ENCODE measurements around the gene BEAN1. TPM values are rescaled to one million over a fixed set of nuclear protein-coding genes. Genes with fewer than 3 reads are reported as not detected.

BEAN1 gene
- polyA plus RNA-seq, 1 donor from 2014 or later: 0.16 TPM

DNA sequence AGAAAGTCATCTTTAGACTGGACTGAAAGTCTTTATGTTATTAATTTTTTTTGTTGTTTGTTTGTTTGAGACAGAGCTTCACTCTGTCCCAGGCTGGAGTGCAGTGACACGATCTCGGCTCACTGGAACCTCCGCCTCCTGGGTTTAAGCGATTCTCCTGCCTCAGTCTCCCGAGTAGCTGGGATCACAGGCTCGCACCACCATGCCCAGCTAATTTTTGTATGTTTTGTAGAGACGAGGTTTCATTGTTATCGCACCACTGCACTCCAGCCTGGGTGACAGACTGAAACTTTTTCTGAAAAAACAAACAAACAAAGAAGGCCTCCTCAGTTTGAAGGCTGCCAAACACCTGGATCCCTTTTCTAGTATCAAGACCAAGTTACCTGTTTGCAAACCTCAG, 4.7 kb downstream of the BEAN1 start:
- Histone ChIP-seq H3K79me2 (replicated peaks; ENCODE audit: insufficient read depth, low read length) (no peaks in the 10 kb centered on the region), H3K9me3 (ENCODE audit: low read length) (no peaks in the 10 kb centered on the region), H3K27ac (ENCODE audit: low read length) (no peak overlapping the region), H3K9me2 (ENCODE audit: insufficient read depth, low read length) (no peaks in the 10 kb centered on the region), H3K9ac (ENCODE audit: low read length) (no peak overlapping the region), H3K4me3 (ENCODE audit: low read length) (no peak overlapping the region), H2AFZ (ENCODE audit: low read depth, low read length) (no peak overlapping the region), H3K36me3 (ENCODE audit: insufficient read depth, low read length) (no peaks in the 10 kb centered on the region), H3K27me3 (ENCODE audit: insufficient read depth, low read depth, low read length) (peaks cover 30% of the 10 kb centered on the region), H3F3A (ENCODE audit: insufficient read depth, low read length, poor library complexity, severe bottlenecking) (no peaks in the 10 kb centered on the region), H3K4me2 (ENCODE audit: low read length) (no peak overlapping the region), H4K20me1 (ENCODE audit: insufficient read depth) (no peaks in the 10 kb centered on the region)
- no peak for TF ChIP-seq SMC3 (conservative IDR thresholded peaks at IDR 0.05; ENCODE audit: poor library complexity)
- TF ChIP-seq, protein P1, sequence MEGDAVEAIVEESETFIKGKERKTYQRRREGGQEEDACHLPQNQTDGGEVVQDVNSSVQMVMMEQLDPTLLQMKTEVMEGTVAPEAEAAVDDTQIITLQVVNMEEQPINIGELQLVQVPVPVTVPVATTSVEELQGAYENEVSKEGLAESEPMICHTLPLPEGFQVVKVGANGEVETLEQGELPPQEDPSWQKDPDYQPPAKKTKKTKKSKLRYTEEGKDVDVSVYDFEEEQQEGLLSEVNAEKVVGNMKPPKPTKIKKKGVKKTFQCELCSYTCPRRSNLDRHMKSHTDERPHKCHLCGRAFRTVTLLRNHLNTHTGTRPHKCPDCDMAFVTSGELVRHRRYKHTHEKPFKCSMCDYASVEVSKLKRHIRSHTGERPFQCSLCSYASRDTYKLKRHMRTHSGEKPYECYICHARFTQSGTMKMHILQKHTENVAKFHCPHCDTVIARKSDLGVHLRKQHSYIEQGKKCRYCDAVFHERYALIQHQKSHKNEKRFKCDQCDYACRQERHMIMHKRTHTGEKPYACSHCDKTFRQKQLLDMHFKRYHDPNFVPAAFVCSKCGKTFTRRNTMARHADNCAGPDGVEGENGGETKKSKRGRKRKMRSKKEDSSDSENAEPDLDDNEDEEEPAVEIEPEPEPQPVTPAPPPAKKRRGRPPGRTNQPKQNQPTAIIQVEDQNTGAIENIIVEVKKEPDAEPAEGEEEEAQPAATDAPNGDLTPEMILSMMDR (IDR thresholded peaks at IDR 0.05; ENCODE audit: poor library complexity, severe bottlenecking): no peak
- TF ChIP-seq RAD21 (conservative IDR thresholded peaks at IDR 0.05): no peak
- TF ChIP-seq EZH2 (IDR thresholded peaks at IDR 0.05; ENCODE audit: borderline replicate concordance, insufficient read depth, low read length, poor library complexity, severe bottlenecking): no peak
- TF ChIP-seq, protein P2, sequence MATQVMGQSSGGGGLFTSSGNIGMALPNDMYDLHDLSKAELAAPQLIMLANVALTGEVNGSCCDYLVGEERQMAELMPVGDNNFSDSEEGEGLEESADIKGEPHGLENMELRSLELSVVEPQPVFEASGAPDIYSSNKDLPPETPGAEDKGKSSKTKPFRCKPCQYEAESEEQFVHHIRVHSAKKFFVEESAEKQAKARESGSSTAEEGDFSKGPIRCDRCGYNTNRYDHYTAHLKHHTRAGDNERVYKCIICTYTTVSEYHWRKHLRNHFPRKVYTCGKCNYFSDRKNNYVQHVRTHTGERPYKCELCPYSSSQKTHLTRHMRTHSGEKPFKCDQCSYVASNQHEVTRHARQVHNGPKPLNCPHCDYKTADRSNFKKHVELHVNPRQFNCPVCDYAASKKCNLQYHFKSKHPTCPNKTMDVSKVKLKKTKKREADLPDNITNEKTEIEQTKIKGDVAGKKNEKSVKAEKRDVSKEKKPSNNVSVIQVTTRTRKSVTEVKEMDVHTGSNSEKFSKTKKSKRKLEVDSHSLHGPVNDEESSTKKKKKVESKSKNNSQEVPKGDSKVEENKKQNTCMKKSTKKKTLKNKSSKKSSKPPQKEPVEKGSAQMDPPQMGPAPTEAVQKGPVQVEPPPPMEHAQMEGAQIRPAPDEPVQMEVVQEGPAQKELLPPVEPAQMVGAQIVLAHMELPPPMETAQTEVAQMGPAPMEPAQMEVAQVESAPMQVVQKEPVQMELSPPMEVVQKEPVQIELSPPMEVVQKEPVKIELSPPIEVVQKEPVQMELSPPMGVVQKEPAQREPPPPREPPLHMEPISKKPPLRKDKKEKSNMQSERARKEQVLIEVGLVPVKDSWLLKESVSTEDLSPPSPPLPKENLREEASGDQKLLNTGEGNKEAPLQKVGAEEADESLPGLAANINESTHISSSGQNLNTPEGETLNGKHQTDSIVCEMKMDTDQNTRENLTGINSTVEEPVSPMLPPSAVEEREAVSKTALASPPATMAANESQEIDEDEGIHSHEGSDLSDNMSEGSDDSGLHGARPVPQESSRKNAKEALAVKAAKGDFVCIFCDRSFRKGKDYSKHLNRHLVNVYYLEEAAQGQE (IDR thresholded peaks at IDR 0.05; ENCODE audit: borderline replicate concordance): no peak
- TF ChIP-seq MXI1 (conservative IDR thresholded peaks at IDR 0.05; ENCODE audit: poor library complexity, severe bottlenecking): no peak

DNA sequence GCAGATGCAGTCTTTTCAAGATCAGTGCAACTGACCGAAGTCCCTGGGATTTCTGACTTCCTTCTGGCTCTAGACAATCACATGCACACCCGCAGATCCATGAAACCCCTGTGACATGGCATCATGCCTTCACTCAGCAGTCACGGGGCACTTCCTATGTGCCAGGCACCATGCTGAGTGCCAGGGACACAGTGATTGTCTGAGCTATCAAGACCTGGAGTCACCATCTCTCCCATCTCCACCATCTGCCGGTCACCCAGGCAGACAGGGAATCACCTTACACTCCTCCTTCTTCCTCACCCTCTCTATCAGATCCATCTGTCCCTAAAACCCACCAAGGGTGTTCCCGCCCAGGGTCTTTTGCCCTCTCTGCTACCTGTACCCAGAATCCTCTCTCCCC, 5.3 kb downstream of the BEAN1 start:
- Histone ChIP-seq H3K9me3 (ENCODE audit: low read length) (no peaks in the 10 kb centered on the region), H3K9ac (ENCODE audit: low read length) (no peak overlapping the region), H3K79me2 (replicated peaks; ENCODE audit: insufficient read depth, low read length) (no peaks in the 10 kb centered on the region), H3K4me2 (ENCODE audit: low read length) (no peak overlapping the region), H3K27ac (ENCODE audit: low read length) (no peak overlapping the region), H3K36me3 (ENCODE audit: insufficient read depth, low read length) (no peaks in the 10 kb centered on the region), H2AFZ (ENCODE audit: low read depth, low read length) (no peak overlapping the region), H3K27me3 (ENCODE audit: insufficient read depth, low read depth, low read length) (peaks cover 29% of the 10 kb centered on the region), H3F3A (ENCODE audit: insufficient read depth, low read length, poor library complexity, severe bottlenecking) (no peaks in the 10 kb centered on the region), H3K9me2 (ENCODE audit: insufficient read depth, low read length) (no peaks in the 10 kb centered on the region), H3K4me3 (ENCODE audit: low read length) (no peak overlapping the region), H4K20me1 (ENCODE audit: insufficient read depth) (no peaks in the 10 kb centered on the region)
- TF ChIP-seq, protein P1 (IDR thresholded peaks at IDR 0.05; ENCODE audit: poor library complexity, severe bottlenecking): no peak
- TF ChIP-seq SMC3 (conservative IDR thresholded peaks at IDR 0.05; ENCODE audit: poor library complexity) (no peak), TAF1 (IDR thresholded peaks at IDR 0.05; ENCODE audit: low read depth) (no peak), EZH2 (IDR thresholded peaks at IDR 0.05; ENCODE audit: borderline replicate concordance, insufficient read depth, low read length, poor library complexity, severe bottlenecking) (no peak), POLR2AphosphoS5 (IDR thresholded peaks at IDR 0.05) (no peak), MXI1 (conservative IDR thresholded peaks at IDR 0.05; ENCODE audit: poor library complexity, severe bottlenecking) (no peak), EP300 (conservative IDR thresholded peaks at IDR 0.05; ENCODE audit: poor library complexity, severe bottlenecking) (no peak), RAD21 (conservative IDR thresholded peaks at IDR 0.05) (no peak)
- TF ChIP-seq, protein P2 (IDR thresholded peaks at IDR 0.05; ENCODE audit: borderline replicate concordance): no peak
